H9 (cell line): Measurements from ENCODE around the gene CACNA1D. TPM values are rescaled to one million over a fixed set of nuclear protein-coding genes. Genes with fewer than 3 reads are reported as not detected.

ENCODE experiments used
- DNase-seq: peaks from one replicate; pipeline ENCODE4 v3.0.0-alpha.2; 2017
- H2AFZ ChIP-seq: one replicate; pipeline ENCODE4 v1.6.1; 2013; ENCODE audit warnings: mild to moderate bottlenecking, low read length, control low read depth, moderate library complexity
- H2AK5ac ChIP-seq: 2 replicates; pipeline ENCODE4 v1.6.1; 2013; ENCODE audit warnings: low read length, control low read depth, mixed read lengths; ENCODE audit not compliant: insufficient read length
- H2BK120ac ChIP-seq: one replicate; pipeline ENCODE4 v1.6.1; 2013; ENCODE audit warnings: low read depth, mild to moderate bottlenecking, low read length, control low read depth, inconsistent platforms; ENCODE audit not compliant: poor library complexity, severe bottlenecking
- H2BK12ac ChIP-seq: 2 replicates; pipeline ENCODE4 v1.6.1; 2013; ENCODE audit warnings: low read length, control low read depth, mixed read lengths, low read depth; ENCODE audit not compliant: insufficient read length
- H2BK15ac ChIP-seq: 2 replicates; pipeline ENCODE4 v1.6.1; 2013; ENCODE audit warnings: low read depth, low read length, control low read depth
- H2BK20ac ChIP-seq: one replicate; pipeline ENCODE4 v1.6.1; 2013; ENCODE audit warnings: low read depth, mild to moderate bottlenecking, low read length, control low read depth, inconsistent platforms; ENCODE audit not compliant: poor library complexity, severe bottlenecking
- H2BK5ac ChIP-seq: 2 replicates; pipeline ENCODE4 v1.6.1; 2013; ENCODE audit warnings: low read length, control low read depth, mixed read lengths; ENCODE audit not compliant: insufficient read length
- H3K14ac ChIP-seq: 2 replicates; pipeline ENCODE4 v1.6.1; 2013; ENCODE audit warnings: low read length, control low read depth; ENCODE audit not compliant: insufficient read depth
- H3K18ac ChIP-seq: 2 replicates; pipeline ENCODE4 v1.6.1; 2013; ENCODE audit warnings: low read depth, mild to moderate bottlenecking, mixed read lengths, low read length, control low read depth; ENCODE audit not compliant: insufficient read length
- H3K23ac ChIP-seq: 2 replicates; pipeline ENCODE4 v1.6.1; 2013; ENCODE audit warnings: low read length, control low read depth, mixed read lengths, low read depth; ENCODE audit not compliant: insufficient read length
- H3K23me2 ChIP-seq: 2 replicates; pipeline ENCODE4 v1.6.1; 2013; ENCODE audit warnings: low read depth, mild to moderate bottlenecking, mixed read lengths, low read length, control low read depth; ENCODE audit not compliant: insufficient read length, poor library complexity, severe bottlenecking
- H3K27ac ChIP-seq: 2 replicates; pipeline ENCODE4 v1.5.1; 2013; ENCODE audit warnings: low read length, control low read depth, mixed read lengths, low read depth; ENCODE audit not compliant: insufficient read length
- H3K27me3 ChIP-seq: 2 replicates; pipeline ENCODE4 v1.6.1; 2013; ENCODE audit warnings: low read length, control low read depth, inconsistent platforms; ENCODE audit not compliant: insufficient read depth
- H3K4ac ChIP-seq: 2 replicates; pipeline ENCODE4 v1.6.1; 2013; ENCODE audit warnings: low read depth, mild to moderate bottlenecking, control low read depth, inconsistent platforms, low read length, moderate library complexity
- H3K4me1 ChIP-seq: 2 replicates; pipeline ENCODE4 v1.6.1; 2013; ENCODE audit warnings: low read length, control low read depth, inconsistent platforms; ENCODE audit not compliant: insufficient read depth
- H3K4me2 ChIP-seq: 2 replicates; pipeline ENCODE4 v1.6.1; 2013; ENCODE audit warnings: low read length, control low read depth, mixed read lengths; ENCODE audit not compliant: insufficient read length, insufficient read depth
- H3K56ac ChIP-seq: 2 replicates; pipeline ENCODE4 v1.6.1; 2013; ENCODE audit warnings: low read depth, mild to moderate bottlenecking, mixed read lengths, low read length, control low read depth; ENCODE audit not compliant: insufficient read length
- H3K79me1 ChIP-seq: 2 replicates; pipeline ENCODE4 v1.6.1; 2013; ENCODE audit warnings: low read depth, mild to moderate bottlenecking, moderate library complexity, low read length, control low read depth, inconsistent platforms; ENCODE audit not compliant: insufficient read depth, poor library complexity, severe bottlenecking
- H3K79me2 ChIP-seq: 2 replicates; pipeline ENCODE4 v1.6.1; 2013; ENCODE audit warnings: low read length, control low read depth, inconsistent platforms; ENCODE audit not compliant: insufficient read depth
- H3K9ac ChIP-seq: 2 replicates; pipeline ENCODE4 v1.6.1; 2013; ENCODE audit warnings: low read length, control low read depth, mixed read lengths; ENCODE audit not compliant: insufficient read length; ENCODE audit errors: extremely low read depth
- H3K9me3 ChIP-seq: one replicate; pipeline ENCODE4 v1.6.1; 2013; ENCODE audit warnings: low read depth, low read length, inconsistent platforms; ENCODE audit not compliant: control insufficient read depth
- H3T11ph ChIP-seq: one replicate; pipeline ENCODE4 v1.6.1; 2013; ENCODE audit warnings: mild to moderate bottlenecking, low read length, control low read depth, inconsistent platforms
- H4K20me1 ChIP-seq: one replicate; pipeline ENCODE4 v1.6.1; 2013; ENCODE audit not compliant: control insufficient read depth, insufficient read length, insufficient read depth
- H4K5ac ChIP-seq: 2 replicates; pipeline ENCODE4 v1.6.1; 2013; ENCODE audit warnings: low read depth, mild to moderate bottlenecking, mixed read lengths, low read length, control low read depth; ENCODE audit not compliant: insufficient read length
- H4K8ac ChIP-seq: replicated peaks from 2 replicates; pipeline ENCODE4 v1.6.1; 2013; ENCODE audit warnings: low read length, control low read depth, mixed read lengths, low read depth; ENCODE audit not compliant: insufficient read length
- H4K91ac ChIP-seq: 2 replicates; pipeline ENCODE4 v1.6.1; 2013; ENCODE audit warnings: low read depth, mild to moderate bottlenecking, moderate library complexity, mixed read lengths, low read length, control low read depth; ENCODE audit not compliant: insufficient read length
- H3K27ac Mint-ChIP-seq, 3 experiments: 2 replicates in 2 of 3; 3 replicates in 1 of 3; pipeline ENCODE4 v1.8.0; 2020 to 2021; ENCODE audit warnings: mixed read lengths in 3 of 3, mild to moderate bottlenecking in 1 of 3, moderate library complexity in 1 of 3
- H3K27me3 Mint-ChIP-seq: 2 replicates; pipeline ENCODE4 v1.8.0; 2021; ENCODE audit warnings: low read depth, mild to moderate bottlenecking, moderate library complexity, mixed read lengths
- H3K36me3 Mint-ChIP-seq, 3 experiments: 2 replicates in 2 of 3; 3 replicates in 1 of 3; pipeline ENCODE4 v1.8.0; 2020 to 2021; ENCODE audit warnings: low read depth in 3 of 3, mixed read lengths in 3 of 3; ENCODE audit not compliant: insufficient read depth in 1 of 3
- H3K4me1 Mint-ChIP-seq, 2 experiments: 2 replicates each; pipeline ENCODE4 v1.8.0; 2020; ENCODE audit warnings: mixed read lengths in 2 of 2
- H3K4me3 Mint-ChIP-seq, 2 experiments: 2 replicates in 1 of 2; 3 replicates in 1 of 2; pipeline ENCODE4 v1.8.0; 2020 to 2021; ENCODE audit warnings: mild to moderate bottlenecking in 2 of 2, mixed read lengths in 2 of 2, moderate library complexity in 1 of 2
- H3K9me3 Mint-ChIP-seq, 2 experiments: 2 replicates in 1 of 2; 3 replicates in 1 of 2; pipeline ENCODE4 v1.8.0; 2020; ENCODE audit warnings: mild to moderate bottlenecking in 2 of 2, mixed read lengths in 2 of 2, moderate library complexity in 1 of 2
- CTCF ChIP-seq: fragments of 200-600 bp; sonication (generic); conservative IDR thresholded peaks from 3 replicates; pipeline ENCODE4 v1.8.0; 2021; ENCODE audit warnings: antibody characterized with exemption, mild to moderate bottlenecking
- WGBS: extraction: QIAGEN DNeasy Blood & Tissue Kit; methylation state at CpG from one replicate; pipeline ENCODE4 v1.1.7; 2013; ENCODE audit warnings: missing lambda C conversion rate, low lambda C conversion rate, mixed read lengths; ENCODE audit not compliant: insufficient read length; ENCODE audit errors: extremely low coverage; 5-methylcytosine and 5-hydroxymethylcytosine counted together
- total RNA-seq: library from RNA; stranded (reverse); gene quantifications from 2 replicates; pipeline ENCODE4 v1.2.1, GENCODE V29; 2021

CACNA1D gene
- total RNA-seq, 1 experiment from 2014 or later = 3.5 TPM

GRCh38 chr3:53860196-53860595 lies 365.8 kb downstream of the CACNA1D start:
- H4K20me1 ChIP-seq = no peaks in the 10 kb centered on the region
- no peak overlapping the region for H2AK5ac ChIP-seq
- H4K91ac ChIP-seq = no peak overlapping the region
- Mint-ChIP-seq H3K27me3 (no peaks in the 10 kb centered on the region), H3K4me3 (no peak overlapping the region), H3K9me3 (no peaks in the 10 kb centered on the region), H3K4me1 (no peaks in the 10 kb centered on the region), H3K27ac (no peak overlapping the region), H3K36me3 (peaks cover 7 to 55% (median 39%) of the 10 kb centered on the region in 3 experiments; a peak in 6 of 7 replicates)
- H2BK12ac ChIP-seq = no peak overlapping the region
- H4K5ac ChIP-seq = no peak overlapping the region
- no peak overlapping the region for H3K56ac ChIP-seq
- H3K27ac ChIP-seq = no peak overlapping the region
- H4K8ac ChIP-seq = no peak overlapping the region
- H3K23ac ChIP-seq = no peak overlapping the region
- no peak overlapping the region for H2BK5ac ChIP-seq
- H3K14ac ChIP-seq = no peak overlapping the region
- no peak for DNase-seq
- no peak for TF ChIP-seq CTCF
- H3K4me2 ChIP-seq = no peak overlapping the region
- H3K79me2 ChIP-seq = no peaks in the 10 kb centered on the region
- no peaks in the 10 kb centered on the region for H3K79me1 ChIP-seq
- no peak overlapping the region for H2BK20ac ChIP-seq
- no peak overlapping the region for H2BK15ac ChIP-seq
- no peaks in the 10 kb centered on the region for H3K23me2 ChIP-seq
- no peak overlapping the region for H3T11ph ChIP-seq
- H2AFZ ChIP-seq = no peak overlapping the region
- no peak overlapping the region for H3K9ac ChIP-seq
- no peak overlapping the region for H2BK120ac ChIP-seq
- H3K4me1 ChIP-seq = no peaks in the 10 kb centered on the region
- H3K4ac ChIP-seq = no peak overlapping the region
- no peaks in the 10 kb centered on the region; the same call in 1 of the 2 replicates for H3K27me3 ChIP-seq
- WGBS = no CpG with 5 or more reads among the region's 4 CpGs
- H3K18ac ChIP-seq = no peak overlapping the region
- no peaks in the 10 kb centered on the region for H3K9me3 ChIP-seq
